22Rv1 (cell line): ENCODE data around the gene DISC1.

Experiments used
- CTCF ChIP-seq: fragments of 450-650 bp; IDR thresholded peaks from 2 replicates; pipeline ENCODE4 v1.5.1; 2017; ENCODE audit warnings: mild to moderate bottlenecking
- ZFX ChIP-seq: fragments of 450-650 bp; IDR thresholded peaks from 2 replicates; pipeline ENCODE4 v1.6.1; 2017; ENCODE audit warnings: antibody characterized with exemption, borderline replicate concordance

- no peak for TF ChIP-seq CTCF
- no peak for TF ChIP-seq ZFX
These were observed 272.5 kb downstream of the DISC1 start for GRCh38 chr1:231899046-231899445.
